A549 (cell line): ENCODE measurements around the gene GRPEL2.

Experiments used
- CTCF ChIP-seq: fragments of >200 bp; sonication (Bioruptor Twin); formaldehyde crosslinking; IDR thresholded peaks from 3 replicates; pipeline ENCODE4 v1.5.1; 2016
- EP300 ChIP-seq, 2 experiments: fragments of >200 bp; sonication (Bioruptor Twin); formaldehyde crosslinking; IDR thresholded peaks; 2 replicates in 1 of 2; 3 replicates in 1 of 2; pipeline ENCODE4 v1.6.1; 2016 to 2017
- GATA3 ChIP-seq: IDR thresholded peaks from 2 replicates; pipeline ENCODE4 v1.6.1; 2012; ENCODE audit warnings: borderline replicate concordance
- HDAC2 ChIP-seq: fragments of 200-600 bp; sonication (generic); IDR thresholded peaks from 2 replicates; pipeline ENCODE4 v1.6.1; 2016
- JUN ChIP-seq, 2 experiments: fragments of >200 bp; sonication (Bioruptor Twin); formaldehyde crosslinking; IDR thresholded peaks; 2 replicates in 1 of 2; 3 replicates in 1 of 2; pipeline ENCODE4 v1.6.1; 2016 to 2017
- MAX ChIP-seq: IDR thresholded peaks from 2 replicates; pipeline ENCODE4 v1.6.1; 2012
- MYC ChIP-seq: IDR thresholded peaks from 2 replicates; pipeline ENCODE4 v1.6.1; 2012; ENCODE audit warnings: mild to moderate bottlenecking, inconsistent platforms, low read length, improper control_type of control experiment, borderline replicate concordance
- PHF8 ChIP-seq: fragments of 200-600 bp; sonication (generic); IDR thresholded peaks from 2 replicates; pipeline ENCODE4 v1.6.1; 2016; ENCODE audit warnings: low read depth, mild to moderate bottlenecking, antibody characterized with exemption, moderate library complexity, borderline replicate concordance
- POLR2A ChIP-seq: IDR thresholded peaks from 2 replicates; pipeline ENCODE4 v1.6.1; 2012; ENCODE audit warnings: mild to moderate bottlenecking, low read length
- POLR2AphosphoS2 ChIP-seq: conservative IDR thresholded peaks from 2 replicates; pipeline ENCODE4 v1.6.1; 2012; ENCODE audit warnings: low read length, improper control_type of control experiment, inconsistent platforms
- RAD21 ChIP-seq, 2 experiments: fragments of >200 bp in 1 of 2; sonication (Bioruptor Twin) in 1 of 2; formaldehyde crosslinking in 1 of 2; IDR thresholded peaks in 1 of 2; conservative IDR thresholded peaks in 1 of 2; 2 replicates in 1 of 2; 3 replicates in 1 of 2; pipeline ENCODE4 v1.6.1; 2012 to 2018; ENCODE audit warnings: inconsistent platforms in 1 of 2
- RNF2 ChIP-seq: fragments of 200-600 bp; sonication (generic); IDR thresholded peaks from 2 replicates; pipeline ENCODE4 v1.6.1; 2016; ENCODE audit warnings: low read depth, mild to moderate bottlenecking, antibody characterized with exemption, moderate library complexity, borderline replicate concordance
- SMC3 ChIP-seq: fragments of >200 bp; sonication (Bioruptor Twin); formaldehyde crosslinking; IDR thresholded peaks from 3 replicates; pipeline ENCODE4 v1.6.1; 2018; ENCODE audit warnings: inconsistent platforms

- TF ChIP-seq RNF2 (no peak), GATA3 (no peak), MAX (no peak), EP300 (IDR thresholded peaks at IDR 0.05) (no peak), CTCF (no peak), PHF8 (no peak), RAD21 (conservative IDR thresholded peaks at IDR 0.05 in 1 of 2, IDR thresholded peaks at IDR 0.05 in 1 of 2) (no peak), SMC3 (no peak), MYC (no peak), JUN (IDR thresholded peaks at IDR 0.05) (no peak), POLR2AphosphoS2 (no peak), POLR2A (no peak), HDAC2 (no peak)
Observed at GRCh38 chr5:149352169-149352568, 6.9 kb downstream of the GRPEL2 start.
